Calu3 (cell line): ENCODE data around the gene IGSF9B. TPM values are rescaled to one million over a fixed set of nuclear protein-coding genes. Genes with fewer than 3 reads are reported as not detected.
A peak's percentile ranks its signal among the peaks of the same experiment; 100 is the strongest.

Experiments
- BruUV-seq: library from RNA; stranded (reverse); fragments of 400-500 nt; replicated peaks from 2 replicates; lab custom pipeline; 2021; lab: Mats Ljungman, UMichigan
- CTCF ChIA-PET: fragments of 300-600 bp; sonication (Branson Sonifier 250); formaldehyde crosslinking; loops from one replicate; lab custom pipeline; 2022; ENCODE audit warnings: antibody characterized with exemption; lab: Charles Lee
- DNase-seq: peaks from one replicate; pipeline ENCODE4 v3.0.0; 2022
- H3K27ac Mint-ChIP-seq: one replicate; pipeline ENCODE4 v1.8.0; 2022; ENCODE audit warnings: mixed read lengths; ENCODE audit not compliant: unreplicated experiment
- H3K27me3 Mint-ChIP-seq: one replicate; pipeline ENCODE4 v1.8.0; 2022; ENCODE audit warnings: mixed read lengths; ENCODE audit not compliant: unreplicated experiment
- H3K36me3 Mint-ChIP-seq: one replicate; pipeline ENCODE4 v1.8.0; 2022; ENCODE audit warnings: mild to moderate bottlenecking, moderate library complexity, mixed read lengths; ENCODE audit not compliant: insufficient read depth, unreplicated experiment
- H3K4me1 Mint-ChIP-seq: one replicate; pipeline ENCODE4 v1.8.0; 2022; ENCODE audit warnings: mild to moderate bottlenecking, low read depth, mixed read lengths; ENCODE audit not compliant: unreplicated experiment
- H3K4me3 Mint-ChIP-seq: one replicate; pipeline ENCODE4 v1.8.0; 2022; ENCODE audit warnings: mild to moderate bottlenecking, low read depth, moderate library complexity, mixed read lengths; ENCODE audit not compliant: unreplicated experiment
- H3K9me3 Mint-ChIP-seq: one replicate; pipeline ENCODE4 v1.8.0; 2022; ENCODE audit warnings: low read depth, mixed read lengths; ENCODE audit not compliant: unreplicated experiment
- intact Hi-C: fragments of 100-400 bp; cut with micrococcal nuclease; formaldehyde crosslinking; loops from one replicate; pipeline ENCODE4 v1.10.0; 2022; ENCODE audit not compliant: unreplicated experiment
- total RNA-seq: library from RNA; stranded (reverse); gene quantifications from 2 replicates; pipeline ENCODE4 v1.2.3, GENCODE V29; 2022
- TF ChIP-seq, protein P1 (sequence below): fragments of 200-600 bp; IDR thresholded peaks from one replicate; pipeline ENCODE4 v1.8.0; 2022; ENCODE audit warnings: antibody characterized with exemption; ENCODE audit not compliant: unreplicated experiment

The IGSF9B gene
- total RNA-seq, 1 experiment from 2014 or later = 13.2 TPM

DNA sequence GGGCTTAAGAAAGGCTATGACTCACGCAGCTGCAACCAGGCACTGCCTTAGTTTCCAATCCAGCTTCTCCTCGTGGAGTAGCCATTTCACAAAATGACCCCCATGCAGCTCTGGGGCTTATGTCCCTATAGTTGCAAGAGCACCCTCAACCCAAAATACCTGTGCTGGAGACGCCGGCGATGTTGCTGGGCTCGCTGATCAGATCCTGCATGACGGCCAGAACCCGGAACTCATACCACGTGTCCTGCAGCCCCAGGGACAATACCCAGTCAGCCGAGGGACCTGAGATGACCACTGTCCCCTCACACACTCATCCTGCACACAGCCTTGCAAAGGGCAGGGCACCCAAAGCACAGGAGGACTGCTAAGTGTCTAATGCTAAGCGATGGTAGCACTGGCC is 32.1 kb downstream of the IGSF9B start:
- Mint-ChIP-seq H3K4me3 (no peak overlapping the region), H3K36me3 (peaks cover 8% of the 10 kb centered on the region), H3K27ac (no peak overlapping the region), H3K4me1 (peaks cover 9% of the 10 kb centered on the region), H3K9me3 (no peaks in the 10 kb centered on the region), H3K27me3 (no peaks in the 10 kb centered on the region)
- TF ChIP-seq, protein P1, sequence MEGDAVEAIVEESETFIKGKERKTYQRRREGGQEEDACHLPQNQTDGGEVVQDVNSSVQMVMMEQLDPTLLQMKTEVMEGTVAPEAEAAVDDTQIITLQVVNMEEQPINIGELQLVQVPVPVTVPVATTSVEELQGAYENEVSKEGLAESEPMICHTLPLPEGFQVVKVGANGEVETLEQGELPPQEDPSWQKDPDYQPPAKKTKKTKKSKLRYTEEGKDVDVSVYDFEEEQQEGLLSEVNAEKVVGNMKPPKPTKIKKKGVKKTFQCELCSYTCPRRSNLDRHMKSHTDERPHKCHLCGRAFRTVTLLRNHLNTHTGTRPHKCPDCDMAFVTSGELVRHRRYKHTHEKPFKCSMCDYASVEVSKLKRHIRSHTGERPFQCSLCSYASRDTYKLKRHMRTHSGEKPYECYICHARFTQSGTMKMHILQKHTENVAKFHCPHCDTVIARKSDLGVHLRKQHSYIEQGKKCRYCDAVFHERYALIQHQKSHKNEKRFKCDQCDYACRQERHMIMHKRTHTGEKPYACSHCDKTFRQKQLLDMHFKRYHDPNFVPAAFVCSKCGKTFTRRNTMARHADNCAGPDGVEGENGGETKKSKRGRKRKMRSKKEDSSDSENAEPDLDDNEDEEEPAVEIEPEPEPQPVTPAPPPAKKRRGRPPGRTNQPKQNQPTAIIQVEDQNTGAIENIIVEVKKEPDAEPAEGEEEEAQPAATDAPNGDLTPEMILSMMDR = no peak
- no TSS peak for BruUV-seq
- DNase-seq = no peak
- CTCF ChIA-PET = no interaction called here
- intact Hi-C loops = loop anchor here (5.0 kb wide), 1 partner anchor 123 kb away; no protein-coding TSS in a partner anchor

DNA sequence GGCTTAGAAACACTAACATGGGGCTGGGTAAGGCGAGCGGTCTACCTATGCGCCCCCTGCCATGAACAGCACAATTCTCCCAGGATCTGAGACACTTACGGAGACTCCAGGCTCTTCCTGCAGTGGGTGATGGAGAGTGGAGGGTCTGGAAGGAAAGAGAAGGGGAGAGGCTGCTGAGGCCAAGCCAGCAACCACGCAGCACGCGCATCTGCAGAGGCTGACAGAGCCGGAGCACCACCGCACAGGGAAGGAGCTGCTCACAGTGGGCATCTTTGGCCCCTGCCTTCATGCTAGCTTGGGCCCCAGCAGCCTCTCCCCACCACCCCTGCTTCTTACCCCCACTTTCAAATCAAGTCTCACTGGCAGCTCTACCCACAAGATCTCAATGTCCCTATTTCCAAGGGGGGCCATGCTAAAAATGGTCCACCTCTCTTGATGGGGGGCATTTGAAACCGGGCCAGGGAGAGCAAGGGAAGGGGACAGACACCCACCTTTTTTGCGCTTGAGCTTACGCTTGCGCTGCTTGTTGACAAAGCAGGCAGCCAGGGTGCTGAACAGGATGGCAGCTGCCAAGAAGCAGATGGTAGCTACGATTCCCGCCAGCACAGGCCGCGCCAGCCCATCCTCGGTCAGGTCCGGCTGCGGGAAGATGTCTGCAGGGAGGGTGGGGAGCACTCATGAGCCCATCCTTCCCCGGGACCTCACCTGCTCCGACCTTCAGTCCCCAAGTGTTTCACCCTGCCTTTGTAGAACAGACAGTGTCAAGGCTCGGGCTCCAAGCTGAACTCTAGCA is 34.5 kb downstream of the IGSF9B start:
- TF ChIP-seq, protein P1 = no peak
- intact Hi-C loops = no loop called here
- Mint-ChIP-seq H3K9me3 (no peaks in the 10 kb centered on the region), H3K27me3 (no peaks in the 10 kb centered on the region), H3K4me3 (no peak overlapping the region), H3K36me3 (peaks cover 4% of the 10 kb centered on the region), H3K4me1 (peaks cover under 1% of the 10 kb centered on the region), H3K27ac (peak overlapping the region; percentile 52)
- CTCF ChIA-PET = interaction anchor here (0.6 kb wide), 1 partner anchor 82 kb away, joined by 3 read pairs; no protein-coding TSS in a partner anchor
- BruUV-seq = no TSS peak
- no peak for DNase-seq

DNA sequence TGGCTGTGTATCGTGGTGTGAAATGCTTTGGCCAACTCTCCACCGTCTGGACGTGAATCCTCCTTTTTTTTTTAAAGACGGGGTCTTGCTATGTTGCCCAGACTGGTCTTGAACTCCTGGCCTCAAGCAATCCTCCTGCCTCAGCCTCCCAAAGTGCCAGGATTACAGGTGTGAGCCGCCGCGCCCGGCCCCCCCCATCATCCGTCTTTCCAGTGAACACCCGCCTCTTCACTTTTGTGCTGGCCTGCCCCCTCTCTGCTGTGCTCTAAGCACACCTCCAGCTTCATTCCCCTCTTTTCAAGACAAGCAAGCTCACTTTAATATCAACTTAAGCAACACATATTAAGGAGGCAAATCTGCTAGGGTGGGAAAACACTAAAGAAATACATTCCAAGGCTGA is 35.3 kb downstream of the IGSF9B start:
- Mint-ChIP-seq H3K36me3 (peaks cover 4% of the 10 kb centered on the region), H3K4me1 (no peaks in the 10 kb centered on the region), H3K27me3 (no peaks in the 10 kb centered on the region), H3K27ac (peak overlapping the region; percentile 52), H3K9me3 (no peaks in the 10 kb centered on the region), H3K4me3 (no peak overlapping the region)
- CTCF ChIA-PET = interaction anchor here (0.6 kb wide), 1 partner anchor 82 kb away, joined by 3 read pairs; no protein-coding TSS in a partner anchor
- TF ChIP-seq, protein P1 = no peak
- BruUV-seq = no TSS peak
- no peak for DNase-seq
- intact Hi-C loops = no loop called here

DNA sequence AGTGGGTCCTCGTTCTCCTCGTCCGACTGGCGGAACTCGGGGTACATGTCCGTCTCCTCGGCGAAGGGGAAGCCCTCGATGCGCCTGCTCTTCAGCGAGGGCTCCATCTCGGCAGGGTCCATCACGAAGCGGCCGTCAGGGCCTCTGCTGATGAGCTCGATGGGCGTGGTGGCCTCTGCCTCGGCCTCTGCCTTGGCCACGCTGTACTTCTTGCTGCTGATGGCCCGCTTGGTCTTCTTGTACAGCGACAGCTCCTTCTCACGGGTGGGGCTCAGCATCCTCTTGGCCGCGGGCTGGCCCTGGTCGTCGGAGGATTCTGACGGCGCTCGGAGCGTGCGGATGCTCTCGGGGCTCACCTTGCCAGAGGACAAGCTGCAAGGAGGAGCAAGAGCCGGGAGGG is 35.7 kb downstream of the IGSF9B start:
- no peaks in the 10 kb centered on the region for H3K27me3 Mint-ChIP-seq
- intact Hi-C loops = no loop called here
- BruUV-seq = no TSS peak
- DNase-seq = no peak
- TF ChIP-seq, protein P1 = no peak
- no peaks in the 10 kb centered on the region for H3K4me1 Mint-ChIP-seq
- peaks cover 4% of the 10 kb centered on the region for H3K36me3 Mint-ChIP-seq
- H3K27ac Mint-ChIP-seq = no peak overlapping the region
- CTCF ChIA-PET = no interaction called here
- no peak overlapping the region for H3K4me3 Mint-ChIP-seq
- H3K9me3 Mint-ChIP-seq = no peaks in the 10 kb centered on the region
